B cell (primary cell): ENCODE data around the gene CA11. TPM values are rescaled to one million over a fixed set of nuclear protein-coding genes. Genes with fewer than 3 reads are reported as not detected.
A peak's percentile ranks its signal among the peaks of the same experiment; 100 is the strongest.

ENCODE experiments used
- ATAC-seq: fragments of 200-7000 bp; cut with Tn5 transposase; one replicate; pipeline ENCODE4 v1.10.0; 2021; ENCODE audit warnings: low read depth, mild to moderate bottlenecking, moderate number of reproducible peaks, moderate library complexity
- CTCF ChIA-PET: fragments of 350-600 bp; sonication (Branson Sonifier 250); formaldehyde crosslinking; loops from one replicate; lab custom pipeline; 2021; ENCODE audit warnings: antibody characterized with exemption, inconsistent platforms; lab: Charles Lee
- POLR2A ChIA-PET: fragments of 350-600 bp; sonication (Branson Sonifier 250); formaldehyde crosslinking; loops from one replicate; lab custom pipeline; 2021; ENCODE audit warnings: antibody characterized with exemption; lab: Charles Lee
- DNase-seq: peaks from one replicate; pipeline ENCODE4 v3.0.0; 2013
- H2AFZ ChIP-seq: 2 replicates; pipeline ENCODE4 v1.6.1; 2012; ENCODE audit warnings: mild to moderate bottlenecking, low read depth, low read length; ENCODE audit not compliant: insufficient read depth, poor library complexity, severe bottlenecking
- H3K27ac ChIP-seq, 2 donors: 1 replicate in 1 of 2; 2 replicates in 1 of 2; pipeline ENCODE4 v1.5.1; 2012 to 2013; ENCODE audit warnings: low read length in 2 of 2, mild to moderate bottlenecking in 2 of 2, moderate library complexity in 1 of 2
- H3K27me3 ChIP-seq, 4 experiments: fragments of 200-600 bp in 1 of 4; sonication (generic) in 1 of 4; replicated peaks in 1 of 4; 1 replicate in 2 of 4; 2 replicates in 2 of 4; pipeline versions ENCODE4 v1.6.1 to v1.7.0; 2013 to 2016; ENCODE audit warnings: low read length in 3 of 4, mild to moderate bottlenecking in 2 of 4, mixed read lengths in 1 of 4, moderate library complexity in 1 of 4; ENCODE audit not compliant: insufficient read depth in 4 of 4, control insufficient read depth in 3 of 4; ENCODE audit errors: control extremely low read depth in 1 of 4
- H3K36me3 ChIP-seq, 2 experiments: replicated peaks in 1 of 2; 1 replicate in 1 of 2; 2 replicates in 1 of 2; pipeline versions ENCODE4 v1.6.1 to v1.7.1; 2013; ENCODE audit warnings: low read length in 1 of 2; ENCODE audit not compliant: insufficient read depth in 2 of 2, control insufficient read depth in 1 of 2; ENCODE audit errors: control extremely low read depth in 1 of 2, extremely low read depth in 1 of 2
- H3K4me1 ChIP-seq, 2 donors: fragments of 200-600 bp in 1 of 2; sonication (generic) in 1 of 2; 1 replicate in 1 of 2; 2 replicates in 1 of 2; pipeline versions ENCODE4 v1.5.1 to v1.6.1; 2013 to 2017; ENCODE audit warnings: low read length in 2 of 2; ENCODE audit not compliant: control insufficient read depth in 2 of 2, insufficient read depth in 2 of 2
- H3K4me2 ChIP-seq: replicated peaks from 2 replicates; pipeline ENCODE3; 2012; ENCODE audit warnings: mild to moderate bottlenecking, low read depth, low read length; ENCODE audit not compliant: poor library complexity, severe bottlenecking
- H3K4me3 ChIP-seq, 5 experiments: fragments of 200-600 bp in 1 of 5; sonication (generic) in 1 of 5; 1 replicate in 3 of 5; 2 replicates in 2 of 5; pipeline versions ENCODE4 v1.5.1 to v1.7.0; 2011 to 2016; ENCODE audit warnings: low read length in 4 of 5, mild to moderate bottlenecking in 4 of 5, low read depth in 2 of 5, control low read depth in 1 of 5, moderate library complexity in 1 of 5; ENCODE audit not compliant: insufficient read depth in 1 of 5; ENCODE audit errors: control extremely low read depth in 1 of 5, extremely low read depth in 1 of 5
- H3K79me2 ChIP-seq: fragments of 200-600 bp; sonication (generic); one replicate; pipeline ENCODE4 v1.6.0; 2016; ENCODE audit warnings: low read length; ENCODE audit not compliant: control insufficient read depth, insufficient read depth
- H3K9ac ChIP-seq: fragments of 200-600 bp; sonication (generic); 2 replicates; pipeline ENCODE4 v1.6.1; 2017; ENCODE audit warnings: mild to moderate bottlenecking, low read length, moderate library complexity
- H3K9me3 ChIP-seq, 3 donors: one replicate each; pipeline versions ENCODE4 v1.6.1 to v1.7.1; 2013; ENCODE audit warnings: low read length in 2 of 3; ENCODE audit not compliant: control insufficient read depth in 2 of 3, insufficient read depth in 1 of 3; ENCODE audit errors: control extremely low read depth in 1 of 3
- H4K20me1 ChIP-seq: 2 replicates; pipeline ENCODE4 v1.6.0; 2012; ENCODE audit warnings: mild to moderate bottlenecking, low read length; ENCODE audit not compliant: insufficient read depth, control insufficient read depth, poor library complexity, severe bottlenecking
- H3K27ac Mint-ChIP-seq: one replicate; pipeline ENCODE4 v1.8.0; 2021; ENCODE audit warnings: mixed read lengths
- H3K27me3 Mint-ChIP-seq: one replicate; pipeline ENCODE4 v1.8.0; 2021; ENCODE audit warnings: mixed read lengths
- H3K4me1 Mint-ChIP-seq: one replicate; pipeline ENCODE4 v1.8.0; 2021; ENCODE audit warnings: mixed read lengths
- H3K4me3 Mint-ChIP-seq: one replicate; pipeline ENCODE4 v1.8.0; 2021; ENCODE audit warnings: mixed read lengths
- H3K9me3 Mint-ChIP-seq: one replicate; pipeline ENCODE4 v1.8.0; 2022; ENCODE audit warnings: mixed read lengths; ENCODE audit not compliant: insufficient read depth
- CTCF ChIP-seq: fragments of 200-600 bp; IDR thresholded peaks from one replicate; pipeline ENCODE4 v1.8.0; 2022; ENCODE audit warnings: antibody characterized with exemption, mild to moderate bottlenecking
- EZH2 ChIP-seq: IDR thresholded peaks from 2 replicates; pipeline ENCODE4 v1.6.1; 2012; ENCODE audit warnings: borderline replicate concordance, low read depth, mild to moderate bottlenecking, moderate library complexity, low read length; ENCODE audit not compliant: insufficient read depth, poor library complexity, severe bottlenecking
- WGBS: methylation state at CpG from one replicate; pipeline ENCODE4 v1.1.5; 2013; ENCODE audit warnings: missing lambda C conversion rate; ENCODE audit not compliant: insufficient coverage; 5-methylcytosine and 5-hydroxymethylcytosine counted together
- intact Hi-C: fragments of 100-400 bp; cut with micrococcal nuclease; formaldehyde crosslinking; loops from one replicate; pipeline ENCODE4 v1.10.0; 2022
- polyA plus RNA-seq: library from polyadenylated mRNA; depleted of rRNA; stranded (reverse); fragments of >200 nt; gene quantifications from 2 replicates; pipeline ENCODE4 v1.2.3, GENCODE V29; 2012
- total RNA-seq, 2 donors: library from RNA; stranded (reverse); fragments of 120-200 nt in 1 of 2; gene quantifications; 1 replicate in 1 of 2; 2 replicates in 1 of 2; pipeline versions ENCODE4 v1.2.3 to v1.2.4, GENCODE V29; 2013 to 2022

CA11 gene
- total and polyA plus RNA-seq, 2 donors (not counting 1 experiment from before 2014, with no cell fraction given) = 6.5 to 27.7 TPM

DNA sequence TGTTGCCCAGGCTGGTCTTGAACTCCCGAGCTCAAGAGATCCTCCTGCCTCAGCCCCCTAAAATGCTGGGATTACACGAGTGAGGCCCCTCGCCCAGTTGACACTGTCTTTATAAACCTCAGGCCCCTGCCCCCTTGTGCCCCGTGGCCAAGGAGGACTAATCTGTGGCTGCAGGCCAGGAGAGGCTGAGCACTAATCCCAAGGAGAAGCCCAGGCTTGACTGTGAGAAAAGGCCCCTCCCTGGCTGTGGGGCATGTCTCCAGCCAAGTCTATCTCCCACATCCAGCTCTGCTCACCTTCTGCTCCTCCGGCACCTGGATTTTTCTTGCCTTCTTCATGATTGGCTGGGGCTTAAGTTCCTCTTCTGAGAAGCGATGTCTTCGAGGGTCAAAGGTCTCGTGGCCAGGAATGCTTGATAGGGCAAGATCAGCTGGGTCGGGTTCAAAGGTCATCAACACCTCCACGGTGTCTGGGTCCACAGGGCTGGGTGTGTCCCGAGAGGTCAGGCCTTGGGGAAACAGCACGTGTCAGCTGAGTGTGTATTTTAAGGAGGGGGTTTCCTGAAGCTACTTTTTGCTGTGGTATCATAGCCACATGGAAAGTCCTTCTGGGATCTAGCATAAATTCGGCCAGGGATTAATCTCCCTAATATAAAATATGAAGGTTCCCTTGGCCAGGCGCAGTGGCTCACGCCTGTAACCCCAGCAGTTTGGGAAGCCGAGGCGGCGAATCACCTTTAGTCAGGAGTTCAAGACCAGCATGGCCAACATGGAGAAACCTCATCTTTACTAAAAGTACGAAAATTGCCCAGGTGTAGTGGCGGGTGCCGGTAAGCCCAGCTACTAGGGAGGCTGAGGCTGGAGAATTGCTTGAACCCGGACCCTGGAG is 12.6 kb downstream of the CA11 start:
- Histone ChIP-seq H3K4me3 (peak overlapping the region in 1 of 5 experiments; percentile 98), H4K20me1 (peaks cover 75% of the 10 kb centered on the region), H3K4me2 (peak overlapping the region; percentile 99), H3K4me1 (peaks cover 24 to 27% of the 10 kb centered on the region in 2 donors), H3K79me2 (peaks cover 22% of the 10 kb centered on the region), H3K9ac (no peak overlapping the region), H3K27me3 (no peaks in the 10 kb centered on the region), H3K9me3 (peaks cover 0 to 10% (median 0%) of the 10 kb centered on the region in 3 donors), H3K27ac (peak overlapping the region; percentile 34 to 69), H3K36me3 (peaks cover 0 to 52% of the 10 kb centered on the region in 2 experiments), H2AFZ (no peak overlapping the region)
- peaks cover 36% of the 10 kb centered on the region for H3K4me1 Mint-ChIP-seq
- H3K9me3 Mint-ChIP-seq = peaks cover 1% of the 10 kb centered on the region
- H3K27ac Mint-ChIP-seq = peak overlapping the region; percentile 92
- H3K4me3 Mint-ChIP-seq = peak overlapping the region; percentile 83
- ChIA-PET POLR2A (interaction anchor here (0.6 to 3.4 kb wide), 6 partner anchors 9 to 1519 kb away, joined by 4 to 17 read pairs (median 11); partner anchors contain the start of genes CA11, RPL18 and SPHK2), CTCF (interaction anchor here (0.6 to 2.0 kb wide), 11 partner anchors 9 to 162 kb away, joined by 3 to 15 read pairs (median 4); partner anchors contain the start of genes CA11, RPL18 and SPHK2)
- H3K27me3 Mint-ChIP-seq = no peaks in the 10 kb centered on the region
- intact Hi-C loops = loop anchor here (10.0 kb wide), 2 partner anchors 481 to 841 kb away; partner anchors contain the start of genes C19orf73, FLT3LG, LIN7B and PPFIA3
- TF ChIP-seq EZH2 (no peak), CTCF (no peak)
- WGBS = 72% methylated on average over 16 of the region's 22 CpGs
- ATAC-seq (no peak), DNase-seq (peak; percentile 34)
